HG02870 (cell line): ENCODE results near the gene CACNA1S.

Experiments
- ATAC-seq: cut with Tn5 transposase; IDR thresholded peaks from one replicate; pipeline ENCODE4 v1.9.1; 2021; ENCODE audit warnings: mild to moderate bottlenecking, moderate library complexity; ENCODE audit not compliant: unreplicated experiment

Gene CACNA1S

DNA sequence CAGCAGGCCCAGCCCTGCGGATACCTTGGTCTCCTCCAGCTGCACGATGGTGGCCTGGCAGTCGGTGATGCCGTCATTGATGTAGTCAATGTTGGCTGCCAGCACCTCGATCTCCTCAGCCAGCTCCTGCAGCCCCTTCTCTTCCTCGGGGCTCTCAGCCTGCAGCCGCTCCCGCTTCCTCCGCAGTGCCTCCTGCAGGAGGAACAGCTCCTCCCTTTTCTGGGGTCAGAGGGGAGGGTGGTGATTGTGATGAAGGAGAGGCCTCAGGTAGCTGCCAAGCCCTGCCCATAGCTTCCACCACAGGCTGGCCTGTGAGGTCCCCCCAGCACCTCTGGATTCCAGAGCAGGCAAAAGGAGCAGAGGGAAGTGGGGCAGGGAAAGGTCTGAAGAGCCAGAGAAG lies 122.1 kb downstream of the CACNA1S start:
- no peak for ATAC-seq
